ENCODE measurements around the gene CROCC. TPM values are rescaled to one million over a fixed set of nuclear protein-coding genes. Genes with fewer than 3 reads are reported as not detected.
"Not testable (repeated sequence)": the region's sequence is repeated elsewhere in the genome, so short reads cannot be mapped to it uniquely, and the experiment has no call there.

The CROCC gene
- total RNA-seq, 1 donor from 2014 or later = 52.6 TPM

- H3K36me3 Mint-ChIP-seq (ENCODE audit: low read depth); H3K9me3 Mint-ChIP-seq; DNase-seq (ENCODE audit: low read depth, low spot score); H3K27ac Mint-ChIP-seq (ENCODE audit: unreplicated experiment); H3K4me3 Mint-ChIP-seq: not testable (repeated sequence)
- peaks cover 12% of the 10 kb centered on the region for H3K27me3 Mint-ChIP-seq (ENCODE audit: low read depth)
- peaks cover 44% of the 10 kb centered on the region for H3K4me1 Mint-ChIP-seq
These were observed 24.1 kb upstream of the CROCC start for GRCh38 chr1:16897653-16898052.

DNA sequence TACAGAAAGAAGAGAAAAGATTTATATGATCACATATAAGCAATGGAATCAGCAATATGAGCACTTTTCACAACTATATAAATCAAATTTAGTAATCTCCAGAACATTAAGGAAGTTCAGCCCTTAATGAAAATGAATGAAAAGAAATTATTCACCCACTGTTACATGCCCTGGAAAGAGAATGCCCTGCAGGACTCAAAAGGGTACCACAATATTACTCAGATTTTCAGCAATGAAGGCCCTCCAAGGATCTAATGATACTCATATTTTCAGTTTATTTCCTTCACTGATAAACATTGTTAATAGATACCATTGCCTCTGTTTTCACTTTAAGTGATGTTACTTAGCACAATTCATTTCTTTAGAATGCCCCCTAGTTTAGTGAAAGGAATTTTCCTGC, 23.4 kb upstream of the CROCC start:
- DNase-seq (ENCODE audit: low read depth, low spot score); H3K4me3 Mint-ChIP-seq; H3K9me3 Mint-ChIP-seq; H3K27ac Mint-ChIP-seq (ENCODE audit: unreplicated experiment); H3K36me3 Mint-ChIP-seq (ENCODE audit: low read depth): not testable (repeated sequence)
- peaks cover 45% of the 10 kb centered on the region for H3K4me1 Mint-ChIP-seq
- peaks cover 12% of the 10 kb centered on the region for H3K27me3 Mint-ChIP-seq (ENCODE audit: low read depth)

GRCh38 chr1:16899020-16899419, 22.7 kb upstream of the CROCC start:
- Mint-ChIP-seq H3K4me1 (peaks cover 45% of the 10 kb centered on the region), H3K27me3 (ENCODE audit: low read depth) (peaks cover 12% of the 10 kb centered on the region)
- DNase-seq (ENCODE audit: low read depth, low spot score); H3K9me3 Mint-ChIP-seq; H3K4me3 Mint-ChIP-seq; H3K36me3 Mint-ChIP-seq (ENCODE audit: low read depth); H3K27ac Mint-ChIP-seq (ENCODE audit: unreplicated experiment): not testable (repeated sequence)

DNA sequence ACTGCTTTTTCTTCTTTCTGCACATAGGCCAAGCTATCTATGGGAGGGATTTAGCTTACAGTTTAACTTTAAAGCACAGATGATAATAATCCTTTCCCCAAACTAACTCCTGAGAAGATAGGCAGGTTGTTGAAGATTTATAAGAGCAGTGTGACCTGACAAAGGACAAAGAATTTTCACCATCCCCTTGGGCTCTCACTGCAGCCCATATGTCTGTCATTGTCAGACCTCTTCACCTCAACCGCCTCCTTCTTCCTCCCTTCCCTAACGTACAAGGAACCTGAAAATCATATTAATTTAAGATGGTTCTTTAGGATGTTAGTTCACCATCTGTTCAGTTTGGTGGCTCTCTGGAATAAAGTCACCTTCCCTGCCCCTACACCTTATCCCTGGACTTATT, 21.0 kb upstream of the CROCC start:
- no peaks in the 10 kb centered on the region for H3K36me3 Mint-ChIP-seq (ENCODE audit: low read depth)
- DNase-seq (ENCODE audit: low read depth, low spot score) = no peak
- H3K4me1 Mint-ChIP-seq = peaks cover 34% of the 10 kb centered on the region
- peak; percentile 17 for TF ChIP-seq CTCF (conservative IDR thresholded peaks at IDR 0.05)
- peaks cover 9% of the 10 kb centered on the region for H3K27me3 Mint-ChIP-seq (ENCODE audit: low read depth)
- H3K4me3 Mint-ChIP-seq = peak overlapping the region; percentile 64
- no peaks in the 10 kb centered on the region for H3K9me3 Mint-ChIP-seq
- peak overlapping the region; percentile 79 for H3K27ac Mint-ChIP-seq (ENCODE audit: unreplicated experiment)

DNA sequence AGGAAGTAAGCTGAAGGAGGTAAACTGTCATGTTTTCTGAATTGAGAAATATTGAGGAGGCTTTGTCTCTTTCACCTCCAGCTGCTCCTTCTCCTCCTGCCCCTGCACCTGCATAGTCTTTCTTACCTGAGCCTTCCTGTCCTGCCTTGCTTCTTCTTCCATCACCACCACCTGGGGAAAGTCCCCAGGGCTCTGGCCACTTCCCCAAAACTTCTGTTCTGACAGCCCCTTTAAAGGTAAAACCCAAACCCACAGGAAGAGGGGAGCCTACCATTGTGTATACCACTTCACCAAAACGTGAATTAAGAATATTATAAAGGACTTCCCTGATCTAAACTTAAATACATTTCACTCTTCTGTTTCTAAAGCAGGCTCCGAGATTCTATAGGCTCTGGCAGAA, 20.4 kb upstream of the CROCC start:
- H3K27ac Mint-ChIP-seq (ENCODE audit: unreplicated experiment); DNase-seq (ENCODE audit: low read depth, low spot score); H3K9me3 Mint-ChIP-seq; H3K36me3 Mint-ChIP-seq (ENCODE audit: low read depth); H3K27me3 Mint-ChIP-seq (ENCODE audit: low read depth): not testable (repeated sequence)
- Mint-ChIP-seq H3K4me1 (peaks cover 28% of the 10 kb centered on the region), H3K4me3 (peak overlapping the region; percentile 18)

- Mint-ChIP-seq H3K4me1 (peaks cover 20% of the 10 kb centered on the region), H3K9me3 (no peaks in the 10 kb centered on the region), H3K27ac (ENCODE audit: unreplicated experiment) (no peak overlapping the region), H3K4me3 (peak overlapping the region; percentile 50), H3K27me3 (ENCODE audit: low read depth) (no peaks in the 10 kb centered on the region), H3K36me3 (ENCODE audit: low read depth) (peaks cover 2% of the 10 kb centered on the region)
- DNase-seq (ENCODE audit: low read depth, low spot score) = no peak
- no peak for TF ChIP-seq CTCF (conservative IDR thresholded peaks at IDR 0.05)
These were observed 18.7 kb upstream of the CROCC start for GRCh38 chr1:16903054-16903453.

GRCh38 chr1:16903458-16903796, 18.3 kb upstream of the CROCC start:
- peak overlapping the region; percentile 50 for H3K4me3 Mint-ChIP-seq
- peaks cover 19% of the 10 kb centered on the region for H3K4me1 Mint-ChIP-seq
- no peak for TF ChIP-seq CTCF (conservative IDR thresholded peaks at IDR 0.05)
- peaks cover 2% of the 10 kb centered on the region for H3K36me3 Mint-ChIP-seq (ENCODE audit: low read depth)
- no peaks in the 10 kb centered on the region for H3K9me3 Mint-ChIP-seq
- DNase-seq (ENCODE audit: low read depth, low spot score) = no peak
- no peaks in the 10 kb centered on the region for H3K27me3 Mint-ChIP-seq (ENCODE audit: low read depth)
- H3K27ac Mint-ChIP-seq (ENCODE audit: unreplicated experiment) = no peak overlapping the region

- TF ChIP-seq CTCF (conservative IDR thresholded peaks at IDR 0.05) = no peak
- Mint-ChIP-seq H3K4me1 (peaks cover 19% of the 10 kb centered on the region), H3K4me3 (no peak overlapping the region), H3K27me3 (ENCODE audit: low read depth) (no peaks in the 10 kb centered on the region), H3K36me3 (ENCODE audit: low read depth) (peaks cover 2% of the 10 kb centered on the region), H3K27ac (ENCODE audit: unreplicated experiment) (no peak overlapping the region), H3K9me3 (no peaks in the 10 kb centered on the region)
- peak; percentile 88 for DNase-seq (ENCODE audit: low read depth, low spot score)
These were observed 17.1 kb upstream of the CROCC start for GRCh38 chr1:16904560-16905109.
